Smooth muscle cell (in vitro differentiated cells): ENCODE measurements around the gene DBNDD2. TPM values are rescaled to one million over a fixed set of nuclear protein-coding genes. Genes with fewer than 3 reads are reported as not detected.

Experiments used
- DNase-seq: peaks from one replicate; lab custom pipeline; 2025; ENCODE audit not compliant: unreplicated experiment; lab: John Stamatoyannopoulos, UW
- H2AFZ ChIP-seq: fragments of 200-600 bp; sonication (generic); 2 replicates; pipeline ENCODE4 v1.6.0; 2016; ENCODE audit warnings: antibody characterized with exemption, low read depth, mild to moderate bottlenecking
- H3F3A ChIP-seq: fragments of 200-600 bp; sonication (generic); 2 replicates; pipeline ENCODE4 v1.6.0; 2017; ENCODE audit warnings: antibody characterized with exemption, low read depth
- H3K27ac ChIP-seq: fragments of 200-600 bp; sonication (generic); 2 replicates; pipeline ENCODE4 v1.5.1; 2016; ENCODE audit warnings: low read depth, mild to moderate bottlenecking
- H3K27me3 ChIP-seq: fragments of 200-600 bp; sonication (generic); 2 replicates; pipeline ENCODE4 v1.6.1; 2016; ENCODE audit warnings: low read depth, mild to moderate bottlenecking
- H3K36me3 ChIP-seq: fragments of 200-600 bp; sonication (generic); 2 replicates; pipeline ENCODE4 v1.5.1; 2016; ENCODE audit warnings: low read depth
- H3K4me1 ChIP-seq: fragments of 200-600 bp; sonication (generic); 2 replicates; pipeline ENCODE4 v1.5.1; 2016; ENCODE audit warnings: low read depth
- H3K4me2 ChIP-seq: fragments of 200-600 bp; sonication (generic); 2 replicates; pipeline ENCODE4 v1.6.0; 2016; ENCODE audit warnings: mild to moderate bottlenecking
- H3K4me3 ChIP-seq: fragments of 200-600 bp; sonication (generic); 2 replicates; pipeline ENCODE4 v1.5.1; 2016; ENCODE audit warnings: mild to moderate bottlenecking
- H3K79me2 ChIP-seq: fragments of 200-600 bp; sonication (generic); 2 replicates; pipeline ENCODE4 v1.6.0; 2016; ENCODE audit warnings: low read depth, mild to moderate bottlenecking
- H3K9ac ChIP-seq: fragments of 200-600 bp; sonication (generic); 2 replicates; pipeline ENCODE4 v1.6.0; 2016; ENCODE audit warnings: low read depth
- H3K9me3 ChIP-seq: fragments of 200-600 bp; sonication (generic); replicated peaks from 2 replicates; pipeline ENCODE4 v1.5.1; 2016; ENCODE audit warnings: low read depth
- H4K20me1 ChIP-seq: fragments of 200-600 bp; sonication (generic); 2 replicates; pipeline ENCODE4 v1.6.0; 2016; ENCODE audit warnings: low read depth
- CTCF ChIP-seq: fragments of 200-600 bp; sonication (generic); IDR thresholded peaks from 2 replicates; pipeline ENCODE4 v1.5.1; 2017; ENCODE audit warnings: borderline replicate concordance, mild to moderate bottlenecking, antibody characterized with exemption; ENCODE audit not compliant: insufficient read depth, poor library complexity, severe bottlenecking
- WGBS: methylation state at CpG from one replicate; pipeline ENCODE4 v1.1.7; 2016; ENCODE audit warnings: low lambda C conversion rate; 5-methylcytosine and 5-hydroxymethylcytosine counted together
- polyA plus RNA-seq: library from polyadenylated mRNA; unstranded; fragments of >200 nt; fragmentation: Nextera tagmentation; extraction: Ambion mirVana; gene quantifications from 2 replicates; pipeline ENCODE4 v1.2.1, GENCODE V29; 2016
- total RNA-seq: library from RNA; depleted of rRNA; stranded (reverse); fragments of >200 nt; gene quantifications from 2 replicates; pipeline ENCODE4 v1.2.3, GENCODE V29; 2014

The DBNDD2 gene
- total and polyA plus RNA-seq, 2 experiments from 2014 or later: 2.9 to 6.4 TPM

GRCh38 chr20:45368221-45368980 is 39.7 kb upstream of the DBNDD2 start:
- Histone ChIP-seq H3K27ac (no peak overlapping the region), H3K27me3 (no peaks in the 10 kb centered on the region), H3K4me3 (no peak overlapping the region), H3K4me1 (peaks cover 5% of the 10 kb centered on the region), H4K20me1 (no peaks in the 10 kb centered on the region), H3K4me2 (no peak overlapping the region), H3K9me3 (no peaks in the 10 kb centered on the region), H3F3A (no peaks in the 10 kb centered on the region), H2AFZ (no peak overlapping the region), H3K36me3 (no peaks in the 10 kb centered on the region), H3K79me2 (peaks cover 7% of the 10 kb centered on the region), H3K9ac (no peak overlapping the region)
- TF ChIP-seq CTCF: no peak
- no peak for DNase-seq
- 82% methylated on average over 6 of the region's 6 CpGs for WGBS

DNA sequence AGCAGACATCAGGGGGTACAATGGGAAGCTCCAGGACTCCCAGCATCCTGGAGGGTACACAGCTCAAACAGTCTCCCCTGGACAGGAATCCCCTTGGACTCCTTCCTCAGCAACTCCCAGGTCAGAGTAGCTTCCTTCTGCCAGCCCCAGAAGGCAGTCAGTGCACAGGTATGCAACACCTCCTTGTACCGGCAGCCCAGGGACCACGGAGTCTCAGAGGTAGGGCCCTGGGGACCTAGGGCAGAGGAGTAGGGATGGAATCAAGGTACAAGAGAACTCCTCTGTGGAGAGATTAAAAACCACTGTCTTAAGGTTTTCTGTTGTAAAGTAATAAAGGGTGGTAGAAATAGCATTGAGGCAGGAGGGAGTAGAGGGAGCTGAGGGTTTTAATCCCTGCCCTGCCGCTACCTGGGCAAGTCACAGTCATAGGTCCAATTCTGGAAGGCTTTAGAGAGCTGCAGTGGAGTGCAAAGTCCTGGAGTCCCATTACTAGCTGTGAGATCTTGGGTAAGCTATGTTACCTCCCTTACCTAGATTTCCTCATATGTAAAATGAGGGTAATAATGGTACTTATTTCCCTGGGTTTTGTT is 37.4 kb upstream of the DBNDD2 start:
- H2AFZ ChIP-seq: no peak overlapping the region
- H3K79me2 ChIP-seq: no peaks in the 10 kb centered on the region
- WGBS: 97% methylated on average over 3 of the region's 3 CpGs
- no peaks in the 10 kb centered on the region for H3K9me3 ChIP-seq
- no peak for DNase-seq
- H3K27me3 ChIP-seq: no peaks in the 10 kb centered on the region
- H3F3A ChIP-seq: no peaks in the 10 kb centered on the region
- no peak for TF ChIP-seq CTCF
- no peaks in the 10 kb centered on the region for H3K36me3 ChIP-seq
- H3K4me3 ChIP-seq: no peak overlapping the region
- H3K4me1 ChIP-seq: no peaks in the 10 kb centered on the region
- H3K4me2 ChIP-seq: no peak overlapping the region
- no peaks in the 10 kb centered on the region for H4K20me1 ChIP-seq
- H3K9ac ChIP-seq: no peak overlapping the region
- H3K27ac ChIP-seq: no peak overlapping the region

DNA sequence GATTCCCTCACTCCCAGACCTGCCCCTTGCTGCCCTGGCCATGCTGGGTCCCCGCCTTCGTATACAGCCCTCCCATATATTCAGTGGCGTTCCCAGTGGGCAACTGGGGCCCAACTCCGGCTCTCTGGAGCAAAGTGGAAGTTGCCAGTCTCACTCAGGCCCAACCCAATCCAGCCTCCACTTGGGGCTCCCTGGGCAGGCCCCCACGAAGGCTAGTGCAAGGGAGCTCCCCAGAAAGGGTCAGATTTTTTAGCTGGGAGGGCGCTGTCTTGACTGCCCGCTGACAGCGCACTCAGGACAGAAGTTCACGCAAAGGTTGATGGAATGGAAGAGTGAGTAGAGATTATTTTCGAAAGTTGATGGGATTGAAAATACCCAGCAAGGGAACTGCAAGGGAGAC is 35.8 kb upstream of the DBNDD2 start:
- no peak for TF ChIP-seq CTCF
- H3K9ac ChIP-seq: no peak overlapping the region
- H3K4me3 ChIP-seq: no peak overlapping the region
- peak overlapping the region; percentile 87 for H3K4me2 ChIP-seq
- H3F3A ChIP-seq: no peaks in the 10 kb centered on the region
- H3K27me3 ChIP-seq: no peaks in the 10 kb centered on the region
- no peak for DNase-seq
- no peak overlapping the region for H3K27ac ChIP-seq
- WGBS: 87% methylated on average over 10 of the region's 10 CpGs
- no peak overlapping the region for H2AFZ ChIP-seq
- no peaks in the 10 kb centered on the region for H3K9me3 ChIP-seq
- H3K36me3 ChIP-seq: no peaks in the 10 kb centered on the region
- no peaks in the 10 kb centered on the region for H4K20me1 ChIP-seq
- H3K4me1 ChIP-seq: no peaks in the 10 kb centered on the region
- H3K79me2 ChIP-seq: no peaks in the 10 kb centered on the region
